Erythroblast (primary cell): Measurements from ENCODE around the gene IGF2BP1.

Source experiments
- GATA1 ChIP-seq: IDR thresholded peaks from 2 replicates; pipeline ENCODE4 v1.6.1; 2011; ENCODE audit warnings: low read depth, mild to moderate bottlenecking, control low read depth, low read length, moderate library complexity
- POLR2A ChIP-seq: IDR thresholded peaks from 2 replicates; pipeline ENCODE4 v1.6.1; 2011; ENCODE audit warnings: mild to moderate bottlenecking, low read length

GRCh38 chr17:48997827-48998586, 822 bp downstream of the IGF2BP1 start:
- TF ChIP-seq POLR2A (no peak), GATA1 (no peak)
